PC-9 (cell line): Measurements from ENCODE around the gene AKAP5. TPM values are rescaled to one million over a fixed set of nuclear protein-coding genes. Genes with fewer than 3 reads are reported as not detected.

Experiments used
- BruUV-seq: library from RNA; stranded (reverse); fragments of 400-500 nt; replicated peaks from 2 replicates; lab custom pipeline; 2021; lab: Mats Ljungman, UMichigan
- CTCF ChIA-PET: fragments of 300-600 bp; sonication (Branson Sonifier 250); formaldehyde crosslinking; loops from one replicate; lab custom pipeline; 2022; ENCODE audit warnings: antibody characterized with exemption; lab: Charles Lee
- POLR2A ChIA-PET: fragments of 300-600 bp; sonication (Branson Sonifier 250); formaldehyde crosslinking; loops from one replicate; lab custom pipeline; 2022; ENCODE audit warnings: antibody characterized with exemption; ENCODE audit not compliant: unreplicated experiment; lab: Charles Lee
- DNase-seq, 2 experiments: peaks; one replicate each; pipeline versions ENCODE4 v3.0.0 to v3.0.0-alpha.2; 2015 to 2022; ENCODE audit warnings: mixed read lengths in 1 of 2
- H2AFZ ChIP-seq: fragments of 200-600 bp; sonication (generic); 2 replicates; pipeline ENCODE4 v1.8.1; 2017; ENCODE audit warnings: antibody characterized with exemption
- H3F3A ChIP-seq: fragments of 200-600 bp; sonication (generic); 2 replicates; pipeline ENCODE4 v1.8.1; 2017; ENCODE audit warnings: antibody characterized with exemption, mild to moderate bottlenecking, low read depth; ENCODE audit not compliant: insufficient read depth
- H3K27ac ChIP-seq: fragments of 200-600 bp; sonication (generic); 2 replicates; pipeline ENCODE4 v1.6.1; 2016; ENCODE audit warnings: mixed run types
- H3K27me3 ChIP-seq: fragments of 200-600 bp; sonication (generic); 2 replicates; pipeline ENCODE4 v1.6.1; 2016; ENCODE audit warnings: low read depth, mixed run types; ENCODE audit not compliant: insufficient read depth
- H3K36me3 ChIP-seq: fragments of 200-600 bp; sonication (generic); 2 replicates; pipeline ENCODE4 v1.6.1; 2016; ENCODE audit warnings: low read depth, mixed run types
- H3K4me1 ChIP-seq: fragments of 200-600 bp; sonication (generic); replicated peaks from 2 replicates; pipeline ENCODE4 v1.6.1; 2016; ENCODE audit warnings: mixed run types; ENCODE audit not compliant: insufficient read depth
- H3K4me2 ChIP-seq: fragments of 200-600 bp; sonication (generic); 2 replicates; pipeline ENCODE4 v1.6.1; 2017; ENCODE audit warnings: mixed run types
- H3K4me3 ChIP-seq: fragments of 200-600 bp; sonication (generic); 2 replicates; pipeline ENCODE4 v1.6.1; 2016; ENCODE audit warnings: mixed run types
- H3K79me2 ChIP-seq: fragments of 200-600 bp; sonication (generic); 2 replicates; pipeline ENCODE4 v1.6.1; 2017; ENCODE audit warnings: low read depth, mixed run types
- H3K9me2 ChIP-seq: fragments of 200-600 bp; sonication (generic); 2 replicates; pipeline ENCODE4 v1.8.1; 2017; ENCODE audit warnings: mild to moderate bottlenecking; ENCODE audit not compliant: insufficient read depth
- H3K9me3 ChIP-seq: fragments of 200-600 bp; sonication (generic); 2 replicates; pipeline ENCODE4 v1.8.1; 2016; ENCODE audit warnings: low read depth; ENCODE audit not compliant: insufficient read depth
- H4K20me1 ChIP-seq: fragments of 200-600 bp; sonication (generic); 2 replicates; pipeline ENCODE4 v1.8.1; 2017; ENCODE audit not compliant: insufficient read depth
- EZH2 ChIP-seq: fragments of 200-600 bp; sonication (generic); IDR thresholded peaks from 2 replicates; pipeline ENCODE4 v1.8.0; 2017; ENCODE audit warnings: antibody characterized with exemption, low read depth
- intact Hi-C: fragments of 100-400 bp; cut with micrococcal nuclease; formaldehyde crosslinking; loops from one replicate; pipeline ENCODE4 v1.10.0; 2022; ENCODE audit not compliant: unreplicated experiment
- total RNA-seq: library from RNA; stranded (reverse); gene quantifications from 2 replicates; pipeline ENCODE4 v1.2.3, GENCODE V29; 2021
- TF ChIP-seq, protein P1 (sequence below): fragments of 200-600 bp; sonication (generic); conservative IDR thresholded peaks from 2 replicates; pipeline ENCODE4 v1.6.1; 2017; ENCODE audit warnings: mixed run types, antibody characterized with exemption, mild to moderate bottlenecking, moderate library complexity

The AKAP5 gene
- total RNA-seq, 1 experiment from 2014 or later, result 0.72 TPM

DNA sequence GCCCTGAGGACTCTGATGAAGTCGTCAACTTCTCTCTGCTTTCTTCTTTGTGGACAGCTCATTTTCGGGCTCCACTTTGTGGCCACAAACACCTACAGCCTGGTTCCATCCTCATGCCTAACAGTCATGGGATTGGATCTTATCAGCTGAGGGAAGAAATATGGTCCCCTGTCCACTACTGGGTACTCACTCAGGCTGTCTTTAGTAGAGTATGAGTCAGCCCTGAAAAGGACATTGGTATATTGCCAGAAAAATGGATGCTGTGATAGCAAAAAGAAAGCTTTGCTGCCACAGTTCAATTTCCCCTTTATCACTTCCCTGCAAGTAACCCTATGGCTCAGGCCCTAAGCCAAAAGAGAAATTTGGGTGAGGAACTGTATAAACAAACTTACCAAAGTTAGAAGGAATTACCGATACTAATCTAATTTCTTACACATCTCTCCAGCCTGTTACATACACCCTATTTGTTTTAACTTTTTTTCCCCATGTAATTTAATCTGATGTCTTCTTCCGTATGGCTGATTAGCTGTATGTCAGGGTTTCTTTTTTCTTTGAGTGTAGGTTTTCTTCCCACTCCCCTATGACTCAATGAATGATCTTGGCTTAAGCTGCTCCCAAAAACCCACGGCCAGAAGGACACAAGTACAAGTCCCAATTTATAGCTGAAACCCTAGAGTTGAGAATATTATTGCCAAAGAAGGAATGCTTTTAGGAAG is 48.1 kb upstream of the AKAP5 start:
- no peak overlapping the region for H2AFZ ChIP-seq
- H3K4me3 ChIP-seq, result no peak overlapping the region
- intact Hi-C loops, result no loop called here
- no peaks in the 10 kb centered on the region for H3K9me2 ChIP-seq
- CTCF ChIA-PET, result interaction anchor here (0.5 kb wide), 1 partner anchor 16 kb away, joined by 8 read pairs; no protein-coding TSS in a partner anchor
- TF ChIP-seq, protein P1, sequence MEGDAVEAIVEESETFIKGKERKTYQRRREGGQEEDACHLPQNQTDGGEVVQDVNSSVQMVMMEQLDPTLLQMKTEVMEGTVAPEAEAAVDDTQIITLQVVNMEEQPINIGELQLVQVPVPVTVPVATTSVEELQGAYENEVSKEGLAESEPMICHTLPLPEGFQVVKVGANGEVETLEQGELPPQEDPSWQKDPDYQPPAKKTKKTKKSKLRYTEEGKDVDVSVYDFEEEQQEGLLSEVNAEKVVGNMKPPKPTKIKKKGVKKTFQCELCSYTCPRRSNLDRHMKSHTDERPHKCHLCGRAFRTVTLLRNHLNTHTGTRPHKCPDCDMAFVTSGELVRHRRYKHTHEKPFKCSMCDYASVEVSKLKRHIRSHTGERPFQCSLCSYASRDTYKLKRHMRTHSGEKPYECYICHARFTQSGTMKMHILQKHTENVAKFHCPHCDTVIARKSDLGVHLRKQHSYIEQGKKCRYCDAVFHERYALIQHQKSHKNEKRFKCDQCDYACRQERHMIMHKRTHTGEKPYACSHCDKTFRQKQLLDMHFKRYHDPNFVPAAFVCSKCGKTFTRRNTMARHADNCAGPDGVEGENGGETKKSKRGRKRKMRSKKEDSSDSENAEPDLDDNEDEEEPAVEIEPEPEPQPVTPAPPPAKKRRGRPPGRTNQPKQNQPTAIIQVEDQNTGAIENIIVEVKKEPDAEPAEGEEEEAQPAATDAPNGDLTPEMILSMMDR, result no peak
- TF ChIP-seq EZH2, result no peak
- H3K79me2 ChIP-seq, result no peaks in the 10 kb centered on the region
- peaks cover 51% of the 10 kb centered on the region for H3K36me3 ChIP-seq
- H3K27me3 ChIP-seq, result no peaks in the 10 kb centered on the region
- H3K9me3 ChIP-seq, result no peaks in the 10 kb centered on the region
- no peak overlapping the region for H3K4me2 ChIP-seq
- H3K27ac ChIP-seq, result no peak overlapping the region
- H4K20me1 ChIP-seq, result no peaks in the 10 kb centered on the region
- POLR2A ChIA-PET, result interaction anchor here (0.5 to 0.7 kb wide), 2 partner anchors 437 to 934 kb away, joined by 3 to 11 read pairs; no protein-coding TSS in a partner anchor
- peaks cover 11% of the 10 kb centered on the region for H3K4me1 ChIP-seq
- peaks cover 21% of the 10 kb centered on the region; the same call in 1 of the 2 replicates for H3F3A ChIP-seq
- no peak for DNase-seq
- BruUV-seq, result no TSS peak

DNA sequence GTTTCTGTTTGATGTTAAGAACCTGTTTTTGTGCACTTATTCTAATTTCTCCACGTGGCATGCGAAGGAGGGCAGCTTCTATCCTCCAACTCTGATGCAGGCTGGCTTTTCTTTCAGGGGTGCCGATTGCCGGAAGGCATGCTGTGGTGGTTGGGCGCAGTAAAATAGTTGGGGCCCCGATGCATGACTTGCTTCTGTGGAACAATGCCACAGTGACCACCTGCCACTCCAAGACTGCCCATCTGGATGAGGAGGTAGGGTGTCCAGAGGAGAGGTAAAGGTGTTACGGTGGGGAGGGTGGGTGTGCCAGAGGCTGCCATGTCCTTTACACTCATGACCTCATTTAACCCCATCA is 47.6 kb upstream of the AKAP5 start:
- DNase-seq, result no peak
- TF ChIP-seq EZH2, result no peak
- TF ChIP-seq, protein P1, result no peak
- H3K79me2 ChIP-seq, result no peaks in the 10 kb centered on the region
- CTCF ChIA-PET, result interaction anchor here (0.5 to 0.6 kb wide), 2 partner anchors 13 to 16 kb away, joined by 6 to 8 read pairs; no protein-coding TSS in a partner anchor
- H3K4me3 ChIP-seq, result no peak overlapping the region
- no peak overlapping the region for H3K4me2 ChIP-seq
- H4K20me1 ChIP-seq, result no peaks in the 10 kb centered on the region
- POLR2A ChIA-PET, result interaction anchor here (0.5 to 0.7 kb wide), 2 partner anchors 438 to 935 kb away, joined by 3 to 11 read pairs; no protein-coding TSS in a partner anchor
- no peaks in the 10 kb centered on the region for H3K9me3 ChIP-seq
- BruUV-seq, result no TSS peak
- peaks cover 26% of the 10 kb centered on the region; the same call in 1 of the 2 replicates for H3F3A ChIP-seq
- no peaks in the 10 kb centered on the region for H3K9me2 ChIP-seq
- no peak overlapping the region for H2AFZ ChIP-seq
- H3K4me1 ChIP-seq, result peaks cover 11% of the 10 kb centered on the region
- intact Hi-C loops, result no loop called here
- peaks cover 53% of the 10 kb centered on the region for H3K36me3 ChIP-seq
- H3K27ac ChIP-seq, result no peak overlapping the region
- no peaks in the 10 kb centered on the region for H3K27me3 ChIP-seq

DNA sequence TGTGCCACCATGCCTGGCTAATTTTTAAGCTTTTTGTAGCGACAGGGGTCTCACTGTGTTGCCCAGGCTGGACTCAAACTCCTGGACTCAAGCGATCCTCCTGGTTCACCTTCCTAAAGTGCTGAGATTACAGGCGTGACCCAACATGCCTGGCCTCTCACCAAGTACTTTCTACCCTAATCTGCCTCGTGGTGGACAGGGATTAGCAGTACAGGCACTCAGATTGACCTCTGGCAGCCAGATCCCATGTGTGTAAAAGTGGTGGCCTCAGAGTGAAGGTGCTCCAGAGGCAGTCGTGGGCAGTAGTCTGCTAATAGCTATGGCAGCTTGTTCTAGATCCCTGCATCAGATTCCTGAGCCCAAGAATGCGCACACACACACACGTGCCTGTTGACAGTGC is 46.3 kb upstream of the AKAP5 start:
- CTCF ChIA-PET, result interaction anchor here (1.1 kb wide), 1 partner anchor 17 kb away, joined by 3 read pairs; no protein-coding TSS in a partner anchor
- no peaks in the 10 kb centered on the region for H3K27me3 ChIP-seq
- H3K4me3 ChIP-seq, result no peak overlapping the region
- H3K4me2 ChIP-seq, result no peak overlapping the region
- no peaks in the 10 kb centered on the region for H4K20me1 ChIP-seq
- POLR2A ChIA-PET, result interaction anchor here (0.6 kb wide), 2 partner anchors 16 to 112 kb away, joined by 3 to 6 read pairs; no protein-coding TSS in a partner anchor
- no peak for DNase-seq
- peaks cover 57% of the 10 kb centered on the region for H3K36me3 ChIP-seq
- H3K9me2 ChIP-seq, result no peaks in the 10 kb centered on the region
- TF ChIP-seq EZH2, result no peak
- TF ChIP-seq, protein P1, result no peak
- no peak overlapping the region for H3K27ac ChIP-seq
- no peak overlapping the region for H2AFZ ChIP-seq
- intact Hi-C loops, result no loop called here
- no peaks in the 10 kb centered on the region for H3K9me3 ChIP-seq
- peaks cover 11% of the 10 kb centered on the region for H3K4me1 ChIP-seq
- peaks cover 31% of the 10 kb centered on the region; the same call in 1 of the 2 replicates for H3F3A ChIP-seq
- no peaks in the 10 kb centered on the region for H3K79me2 ChIP-seq
- no TSS peak for BruUV-seq
